Prostate gland (tissue), 2 donors: ENCODE data around the gene FAM177B. TPM values are rescaled to one million over a fixed set of nuclear protein-coding genes. Genes with fewer than 3 reads are reported as not detected.
"Not testable (repeated sequence)": the region's sequence is repeated elsewhere in the genome, so short reads cannot be mapped to it uniquely, and the experiment has no call there.

Experiments
- DNase-seq: peaks from one replicate; pipeline ENCODE4 v3.0.0-alpha.2; 2019; ENCODE audit warnings: low spot score
- H3K27ac ChIP-seq, 2 donors: fragments of 200-600 bp; sonication (generic); 2 replicates each; pipeline ENCODE4 v1.5.1; 2017 to 2019
- H3K27me3 ChIP-seq: fragments of 200-600 bp; sonication (generic); replicated peaks from 2 replicates; pipeline ENCODE4 v1.5.1; 2019; ENCODE audit not compliant: insufficient read depth
- H3K36me3 ChIP-seq, 2 donors: fragments of 200-600 bp; sonication (generic); 1 replicate in 1 of 2; 2 replicates in 1 of 2; pipeline versions ENCODE4 v1.5.1 to v1.8.1; 2017 to 2019
- H3K4me1 ChIP-seq: fragments of 200-600 bp; sonication (generic); replicated peaks from 2 replicates; pipeline ENCODE4 v1.5.1; 2019
- H3K4me3 ChIP-seq, 2 donors: fragments of 200-600 bp; sonication (generic); 2 replicates each; pipeline ENCODE4 v1.5.1; 2017 to 2019
- H3K9me3 ChIP-seq: fragments of 200-600 bp; sonication (generic); 2 replicates; pipeline ENCODE4 v1.5.1; 2017
- POLR2A ChIP-seq: fragments of 450-650 bp; IDR thresholded peaks from one replicate; pipeline ENCODE4 v1.6.1; 2016; ENCODE audit warnings: antibody characterized with exemption, mild to moderate bottlenecking
- POLR2AphosphoS5 ChIP-seq: sonication (generic); formaldehyde crosslinking; IDR thresholded peaks from one replicate; pipeline ENCODE4 v1.6.1; 2017; ENCODE audit warnings: antibody characterized with exemption
- WGBS: methylation state at CpG from one replicate; pipeline ENCODE4 v1.1.5; 2018; 5-methylcytosine and 5-hydroxymethylcytosine counted together
- intact Hi-C: fragments of 100-400 bp; cut with DNase I; formaldehyde crosslinking; loops from one replicate; pipeline ENCODE4 v1.14.2; 2022
- total RNA-seq, 2 donors: library from RNA; depleted of rRNA; stranded (reverse); fragments of >200 nt; gene quantifications; one replicate each; pipeline ENCODE4 v1.1.0, GENCODE V29; 2016
- TF ChIP-seq, protein P1 (sequence below), 4 experiments: fragments of 200-600 bp in 2 of 4; fragments of 450-650 bp in 2 of 4; sonication (generic) in 2 of 4; IDR thresholded peaks; 1 replicate in 3 of 4; 2 replicates in 1 of 4; pipeline ENCODE4 v1.5.1; 2016 to 2019; ENCODE audit warnings: antibody characterized with exemption in 4 of 4, mild to moderate bottlenecking in 2 of 4, moderate library complexity in 2 of 4

FAM177B gene
- total RNA-seq, 2 donors from 2014 or later: 0.23 to 0.51 TPM

DNA sequence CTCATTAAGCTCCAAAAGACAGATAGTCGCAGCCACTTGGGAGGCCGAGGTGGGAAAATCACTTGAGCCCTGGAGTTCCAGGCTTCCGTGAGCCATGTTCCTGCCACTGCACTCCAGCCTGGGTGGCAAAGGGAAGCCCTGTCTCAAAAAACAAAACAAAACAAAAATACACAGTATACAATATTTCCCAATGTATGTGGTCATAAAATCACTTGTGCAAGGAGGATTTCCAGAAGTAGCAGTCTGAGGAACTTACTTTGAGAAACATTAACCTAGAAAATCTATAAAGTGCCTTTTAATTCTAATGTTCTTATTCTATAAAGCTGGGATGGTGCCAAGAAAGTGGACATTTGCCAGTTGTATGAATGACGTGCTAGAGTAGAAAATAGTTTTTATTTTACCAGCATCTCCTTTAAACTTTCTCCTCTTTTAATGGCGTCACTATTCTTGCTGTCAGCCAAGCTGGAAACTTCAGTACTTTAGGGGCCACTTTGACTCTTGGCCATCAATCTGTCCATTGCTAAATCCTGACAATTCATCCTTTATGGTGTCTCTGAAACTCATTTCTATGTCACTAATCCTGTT is 22.5 kb downstream of the FAM177B start:
- DNase-seq: no peak
- TF ChIP-seq, protein P1, sequence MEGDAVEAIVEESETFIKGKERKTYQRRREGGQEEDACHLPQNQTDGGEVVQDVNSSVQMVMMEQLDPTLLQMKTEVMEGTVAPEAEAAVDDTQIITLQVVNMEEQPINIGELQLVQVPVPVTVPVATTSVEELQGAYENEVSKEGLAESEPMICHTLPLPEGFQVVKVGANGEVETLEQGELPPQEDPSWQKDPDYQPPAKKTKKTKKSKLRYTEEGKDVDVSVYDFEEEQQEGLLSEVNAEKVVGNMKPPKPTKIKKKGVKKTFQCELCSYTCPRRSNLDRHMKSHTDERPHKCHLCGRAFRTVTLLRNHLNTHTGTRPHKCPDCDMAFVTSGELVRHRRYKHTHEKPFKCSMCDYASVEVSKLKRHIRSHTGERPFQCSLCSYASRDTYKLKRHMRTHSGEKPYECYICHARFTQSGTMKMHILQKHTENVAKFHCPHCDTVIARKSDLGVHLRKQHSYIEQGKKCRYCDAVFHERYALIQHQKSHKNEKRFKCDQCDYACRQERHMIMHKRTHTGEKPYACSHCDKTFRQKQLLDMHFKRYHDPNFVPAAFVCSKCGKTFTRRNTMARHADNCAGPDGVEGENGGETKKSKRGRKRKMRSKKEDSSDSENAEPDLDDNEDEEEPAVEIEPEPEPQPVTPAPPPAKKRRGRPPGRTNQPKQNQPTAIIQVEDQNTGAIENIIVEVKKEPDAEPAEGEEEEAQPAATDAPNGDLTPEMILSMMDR (IDR thresholded peaks at IDR 0.05): no peak
- no peak for TF ChIP-seq POLR2AphosphoS5
- no peak for TF ChIP-seq POLR2A
- 85% methylated on average over 5 of the region's 5 CpGs for WGBS
- Histone ChIP-seq H3K36me3 (no peaks in the 10 kb centered on the region), H3K9me3 (no peaks in the 10 kb centered on the region), H3K4me1 (no peaks in the 10 kb centered on the region), H3K27ac (no peak overlapping the region), H3K27me3 (no peaks in the 10 kb centered on the region), H3K4me3 (no peak overlapping the region)
- intact Hi-C loops: no loop called here

GRCh38 chr1:222761083-222761482 is 24.1 kb downstream of the FAM177B start:
- Histone ChIP-seq H3K4me3 (no peak overlapping the region), H3K36me3 (no peaks in the 10 kb centered on the region), H3K27me3 (no peaks in the 10 kb centered on the region), H3K4me1 (no peaks in the 10 kb centered on the region), H3K27ac (no peak overlapping the region), H3K9me3 (no peaks in the 10 kb centered on the region)
- TF ChIP-seq, protein P1 (IDR thresholded peaks at IDR 0.05): no peak
- TF ChIP-seq POLR2AphosphoS5 (no peak), POLR2A (no peak)
- intact Hi-C loops: no loop called here
- no peak for DNase-seq
- 76% methylated on average over 1 of the region's 1 CpG for WGBS

- H3K4me3 ChIP-seq, H3K36me3 ChIP-seq, DNase-seq, H3K27me3 ChIP-seq, H3K27ac ChIP-seq, H3K9me3 ChIP-seq, H3K4me1 ChIP-seq, intact Hi-C loops: not testable (repeated sequence)
- 45% methylated on average over 4 of the region's 4 CpGs for WGBS
These were observed 25.2 kb downstream of the FAM177B start for GRCh38 chr1:222762178-222762577.

- no peak overlapping the region for H3K4me3 ChIP-seq
- H3K9me3 ChIP-seq: no peaks in the 10 kb centered on the region
- TF ChIP-seq POLR2A (no peak), POLR2AphosphoS5 (no peak)
- TF ChIP-seq, protein P1 (IDR thresholded peaks at IDR 0.05): no peak
- no peaks in the 10 kb centered on the region for H3K4me1 ChIP-seq
- intact Hi-C loops: no loop called here
- WGBS: 82% methylated on average over 5 of the region's 5 CpGs
- no peaks in the 10 kb centered on the region for H3K27me3 ChIP-seq
- H3K27ac ChIP-seq: no peak overlapping the region
- no peak for DNase-seq
- no peaks in the 10 kb centered on the region for H3K36me3 ChIP-seq
These were observed 30.2 kb downstream of the FAM177B start for GRCh38 chr1:222767152-222767571.

GRCh38 chr1:222768592-222768991 is 31.6 kb downstream of the FAM177B start:
- Histone ChIP-seq H3K27ac (no peak overlapping the region), H3K4me3 (no peak overlapping the region), H3K36me3 (no peaks in the 10 kb centered on the region), H3K4me1 (no peaks in the 10 kb centered on the region), H3K27me3 (no peaks in the 10 kb centered on the region), H3K9me3 (no peaks in the 10 kb centered on the region)
- TF ChIP-seq POLR2AphosphoS5: no peak
- TF ChIP-seq, protein P1 (IDR thresholded peaks at IDR 0.05): no peak
- no peak for TF ChIP-seq POLR2A
- intact Hi-C loops: no loop called here
- DNase-seq: no peak
